SK-N-SH treated with all-trans-retinoic acid at 6 μM for 48 hours (cell line): ENCODE measurements around the gene PDE4B.

Source experiments
- ATAC-seq: fragments of 200-7000 bp; cut with Tn5 transposase; 3 replicates; pipeline ENCODE4 v1.9.1; 2020; ENCODE audit warnings: mild to moderate bottlenecking, moderate library complexity
- ARNTL ChIP-seq: fragments of 450-650 bp; formaldehyde crosslinking; IDR thresholded peaks from 2 replicates; pipeline ENCODE4 v1.5.0; 2020; ENCODE audit warnings: low read depth, mild to moderate bottlenecking, moderate library complexity, borderline replicate concordance
- BACH2 ChIP-seq: fragments of 250-450 bp; sonication (Bioruptor Pico); IDR thresholded peaks from 2 replicates; pipeline ENCODE4 v1.9.0; 2021; ENCODE audit warnings: mild to moderate bottlenecking, borderline replicate concordance
- CREB5 ChIP-seq: fragments of 250-450 bp; sonication (Bioruptor Pico); IDR thresholded peaks from 2 replicates; pipeline ENCODE4 v1.5.1; 2020; ENCODE audit warnings: low read depth, mild to moderate bottlenecking, moderate library complexity
- CSDC2 ChIP-seq: fragments of 250-450 bp; sonication (Bioruptor Pico); IDR thresholded peaks from 2 replicates; pipeline ENCODE4 v1.5.0; 2020; ENCODE audit warnings: mild to moderate bottlenecking, moderate library complexity
- CSRNP3 ChIP-seq: fragments of 250-450 bp; sonication (Bioruptor Pico); IDR thresholded peaks from 2 replicates; pipeline ENCODE4 v1.5.1; 2021; ENCODE audit warnings: mild to moderate bottlenecking, moderate library complexity
- ESRRG ChIP-seq: fragments of 250-450 bp; sonication (Bioruptor Pico); IDR thresholded peaks from 2 replicates; pipeline ENCODE4 v1.6.1; 2021; ENCODE audit warnings: mild to moderate bottlenecking
- ISL1 ChIP-seq: fragments of 250-450 bp; sonication (Bioruptor Pico); IDR thresholded peaks from 2 replicates; pipeline ENCODE4 v2.1.2; 2022; ENCODE audit warnings: mild to moderate bottlenecking, moderate library complexity
- OSR1 ChIP-seq: fragments of 250-450 bp; sonication (Bioruptor Pico); IDR thresholded peaks from 2 replicates; pipeline ENCODE4 v1.8.0; 2022; ENCODE audit warnings: moderate library complexity, mild to moderate bottlenecking, inconsistent platforms
- PATZ1 ChIP-seq: fragments of 250-450 bp; sonication (Bioruptor Pico); IDR thresholded peaks from 2 replicates; pipeline ENCODE4 v1.8.0; 2020; ENCODE audit warnings: mild to moderate bottlenecking, moderate library complexity, borderline replicate concordance
- POU6F1 ChIP-seq: fragments of 250-450 bp; sonication (Bioruptor Pico); IDR thresholded peaks from 2 replicates; pipeline ENCODE4 v1.8.0; 2021; ENCODE audit warnings: low read depth, mild to moderate bottlenecking, moderate library complexity, borderline replicate concordance
- PPARA ChIP-seq: fragments of 250-450 bp; sonication (Bioruptor Pico); IDR thresholded peaks from 2 replicates; pipeline ENCODE4 v1.5.0; 2020; ENCODE audit warnings: mild to moderate bottlenecking, borderline replicate concordance
- RARB ChIP-seq: fragments of 250-450 bp; sonication (Bioruptor Pico); IDR thresholded peaks from 2 replicates; pipeline ENCODE4 v1.8.0; 2021; ENCODE audit warnings: mild to moderate bottlenecking, moderate library complexity
- TCF4 ChIP-seq: fragments of 250-450 bp; sonication (Bioruptor Pico); IDR thresholded peaks from 2 replicates; pipeline ENCODE4 v1.8.0; 2021; ENCODE audit warnings: mild to moderate bottlenecking, moderate library complexity, borderline replicate concordance
- TSHZ2 ChIP-seq: fragments of 250-450 bp; sonication (Bioruptor Pico); IDR thresholded peaks from 2 replicates; pipeline ENCODE4 v1.5.0; 2020; ENCODE audit warnings: mild to moderate bottlenecking, moderate library complexity
- ZC3H10 ChIP-seq: fragments of 250-450 bp; sonication (Bioruptor Pico); IDR thresholded peaks from 2 replicates; pipeline ENCODE4 v1.5.1; 2021; ENCODE audit warnings: mild to moderate bottlenecking, moderate library complexity
- ZFP3 ChIP-seq: fragments of 250-450 bp; sonication (Bioruptor Pico); IDR thresholded peaks from 2 replicates; pipeline ENCODE4 v1.5.0; 2020; ENCODE audit warnings: mild to moderate bottlenecking, moderate library complexity
- ZFP30 ChIP-seq: fragments of 450-650 bp; formaldehyde crosslinking; IDR thresholded peaks from 2 replicates; pipeline ENCODE4 v1.5.0; 2022; ENCODE audit warnings: mild to moderate bottlenecking, moderate library complexity
- ZNF565 ChIP-seq: fragments of 450-650 bp; formaldehyde crosslinking; conservative IDR thresholded peaks from 2 replicates; pipeline ENCODE4 v1.5.0; 2020; ENCODE audit warnings: low read depth, mild to moderate bottlenecking, moderate library complexity
- ZNF8 ChIP-seq: fragments of 450-650 bp; formaldehyde crosslinking; IDR thresholded peaks from 2 replicates; pipeline ENCODE4 v1.5.0; 2020; ENCODE audit warnings: mild to moderate bottlenecking, moderate library complexity

The PDE4B gene

GRCh38 chr1:65992165-65992821, 199.6 kb downstream of the PDE4B start (continued):
- TF ChIP-seq CREB5, result no peak
- no peak for TF ChIP-seq ZC3H10 (CRISPR knock-in tag)
- no peak for TF ChIP-seq CSRNP3 (CRISPR knock-in tag)
- no peak for TF ChIP-seq TCF4 (CRISPR knock-in tag)
- no peak for TF ChIP-seq RARB (CRISPR knock-in tag)

GRCh38 chr1:65992831-65993271, 200.2 kb downstream of the PDE4B start:
- ATAC-seq, result peak; percentile 64
- TF ChIP-seq OSR1 (no peak), TCF4 (CRISPR knock-in tag) (no peak), RARB (CRISPR knock-in tag) (no peak), TSHZ2 (CRISPR knock-in tag) (no peak), ESRRG (CRISPR knock-in tag) (no peak), POU6F1 (no peak), ISL1 (CRISPR knock-in tag) (no peak), ZNF565 (no peak)
- TF ChIP-seq, all 23 proteins: peak for 0

GRCh38 chr1:65994223-65994622, 201.5 kb downstream of the PDE4B start:
- ATAC-seq, result no peak; the same call in 2 of the 3 replicates
- no peak for TF ChIP-seq ZNF8 (CRISPR knock-in tag)
- no peak for TF ChIP-seq PATZ1
- no peak for TF ChIP-seq BACH2 (CRISPR knock-in tag)
- TF ChIP-seq CSDC2 (CRISPR knock-in tag), result no peak
- no peak for TF ChIP-seq ESRRG (CRISPR knock-in tag)

- no peak for ATAC-seq
- no peak for TF ChIP-seq PPARA (CRISPR knock-in tag)
- TF ChIP-seq OSR1, result no peak
- no peak for TF ChIP-seq ZNF8 (CRISPR knock-in tag)
- TF ChIP-seq ZFP30, result no peak
- TF ChIP-seq CSDC2 (CRISPR knock-in tag), result no peak
- TF ChIP-seq PATZ1, result no peak
- no peak for TF ChIP-seq TSHZ2 (CRISPR knock-in tag)
- no peak for TF ChIP-seq ESRRG (CRISPR knock-in tag)
- TF ChIP-seq TCF4 (CRISPR knock-in tag), result no peak
- no peak for TF ChIP-seq CREB5
- TF ChIP-seq BACH2 (CRISPR knock-in tag), result no peak
- TF ChIP-seq ZNF565, result no peak
- no peak for TF ChIP-seq ISL1 (CRISPR knock-in tag)
- no peak for TF ChIP-seq ZFP3 (CRISPR knock-in tag)
- no peak for TF ChIP-seq ARNTL
Observed at GRCh38 chr1:65995336-65995735, 202.6 kb downstream of the PDE4B start.
